HepG2 (cell line): ENCODE data around the gene TSPYL1. TPM values are rescaled to one million over a fixed set of nuclear protein-coding genes. Genes with fewer than 3 reads are reported as not detected.

ENCODE experiments used
- ATAC-seq: fragments of 200-7000 bp; cut with Tn5 transposase; 3 replicates; pipeline ENCODE4 v1.9.1; 2020; ENCODE audit warnings: mild to moderate bottlenecking, moderate library complexity
- BruUV-seq: library from RNA; stranded (reverse); fragments of 400-500 nt; replicated peaks from 2 replicates; lab custom pipeline; 2021; lab: Mats Ljungman, UMichigan
- CTCF ChIA-PET: fragments of 300-600 bp; formaldehyde crosslinking; extraction: SDS; loops from one replicate; lab custom pipeline; 2021; ENCODE audit warnings: low total read pairs, inconsistent platforms, low intra/inter-chr PET ratio; lab: Yijun Ruan, JAX
- POLR2A ChIA-PET: fragments of 350-600 bp; sonication (Branson Sonifier 250); formaldehyde crosslinking; loops from one replicate; lab custom pipeline; 2020; ENCODE audit warnings: antibody characterized with exemption, inconsistent platforms; lab: Yijun Ruan, JAX
- DNase-seq: peaks from one replicate; pipeline ENCODE4 v3.0.0-alpha.2; 2015; ENCODE audit warnings: low spot score
- FAIRE-seq: peaks from 3 replicates; lab custom pipeline; 2011; peaks lifted over from hg19 to GRCh38; lab: Jason Lieb, UNC
- H2AFZ ChIP-seq: one replicate; pipeline ENCODE4 v1.6.1; 2011; ENCODE audit warnings: low read length, inconsistent platforms
- H3K27ac ChIP-seq: fragments of 300-600 bp; 3 replicates; pipeline ENCODE4 v1.8.0; 2011; ENCODE audit warnings: mixed run types, mild to moderate bottlenecking, mixed read lengths, low read length, inconsistent platforms; ENCODE audit not compliant: insufficient read depth; ENCODE audit errors: extremely low read length
- H3K27me3 ChIP-seq, 2 experiments: fragments of 200-600 bp in 1 of 2; 2 replicates in 1 of 2; 3 replicates in 1 of 2; pipeline versions ENCODE4 v1.6.0 to v1.8.0; 2011; ENCODE audit warnings: low read length in 2 of 2, mild to moderate bottlenecking in 2 of 2, moderate library complexity in 2 of 2, inconsistent platforms in 1 of 2; ENCODE audit not compliant: insufficient read depth in 2 of 2, control insufficient read depth in 1 of 2
- H3K36me3 ChIP-seq, 2 experiments: fragments of 200-600 bp in 1 of 2; replicated peaks in 1 of 2; 2 replicates in 1 of 2; 3 replicates in 1 of 2; pipeline versions ENCODE4 v1.5.1 to v1.8.0; 2011; ENCODE audit warnings: low read length in 2 of 2, inconsistent platforms in 1 of 2; ENCODE audit not compliant: insufficient read depth in 2 of 2, control insufficient read depth in 1 of 2
- H3K4me1 ChIP-seq: 2 replicates; pipeline ENCODE4 v1.5.1; 2012; ENCODE audit warnings: low read length, inconsistent platforms; ENCODE audit not compliant: insufficient read depth
- H3K4me2 ChIP-seq: 2 replicates; pipeline ENCODE4 v1.6.0; 2011; ENCODE audit warnings: low read depth, low read length, inconsistent platforms
- H3K4me3 ChIP-seq, 3 experiments: fragments of 200-600 bp in 1 of 3; sonication (generic), shearing (Covaris generic) in 1 of 3; replicated peaks in 1 of 3; 2 replicates each; pipeline ENCODE4 v1.5.1; 2011 to 2016; ENCODE audit warnings: low read length in 3 of 3, inconsistent platforms in 2 of 3, low read depth in 2 of 3, mild to moderate bottlenecking in 2 of 3, control low read depth in 1 of 3, mixed read lengths in 1 of 3; ENCODE audit not compliant: insufficient read depth in 1 of 3
- H3K79me2 ChIP-seq: one replicate; pipeline ENCODE4 v1.6.1; 2011; ENCODE audit warnings: low read length, inconsistent platforms; ENCODE audit not compliant: insufficient read depth
- H3K9ac ChIP-seq: 2 replicates; pipeline ENCODE4 v1.6.0; 2011; ENCODE audit warnings: mild to moderate bottlenecking, low read depth, low read length, inconsistent platforms; ENCODE audit not compliant: insufficient read depth
- H3K9me3 ChIP-seq: 2 replicates; pipeline ENCODE4 v1.5.1; 2012; ENCODE audit warnings: mild to moderate bottlenecking, low read length
- H4K20me1 ChIP-seq: 2 replicates; pipeline ENCODE4 v1.6.0; 2011; ENCODE audit warnings: inconsistent platforms, mild to moderate bottlenecking, low read length, moderate library complexity; ENCODE audit not compliant: insufficient read depth
- GFI1 ChIP-seq: sonication (generic); formaldehyde crosslinking; IDR thresholded peaks from 2 replicates; pipeline ENCODE4 v1.5.0; 2020; ENCODE audit warnings: missing genetic modification reagents, mild to moderate bottlenecking, borderline replicate concordance
- IKZF4 ChIP-seq: sonication (generic); formaldehyde crosslinking; IDR thresholded peaks from 2 replicates; pipeline ENCODE4 v1.5.1; 2020; ENCODE audit warnings: borderline replicate concordance, mild to moderate bottlenecking, low read depth, missing genetic modification reagents; ENCODE audit errors: not compliant biosample characterization
- MTF2 ChIP-seq: sonication (generic); formaldehyde crosslinking; IDR thresholded peaks from 2 replicates; pipeline ENCODE4 v1.5.0; 2020; ENCODE audit warnings: missing genetic modification reagents, borderline replicate concordance
- MXD4 ChIP-seq: IDR thresholded peaks from 2 replicates; pipeline ENCODE4 v1.6.1; 2016; ENCODE audit warnings: mild to moderate bottlenecking, missing biosample characterization, missing genetic modification reagents
- NBN ChIP-seq: fragments of 450-650 bp; conservative IDR thresholded peaks from 2 replicates; pipeline ENCODE4 v1.6.1; 2017
- NR1H2 ChIP-seq: sonication (generic); formaldehyde crosslinking; IDR thresholded peaks from 2 replicates; pipeline ENCODE4 v1.8.1; 2022; ENCODE audit warnings: low read depth, missing genetic modification reagents, borderline replicate concordance
- PHB2 ChIP-seq: fragments of 450-650 bp; IDR thresholded peaks from 2 replicates; pipeline ENCODE4 v1.6.1; 2018; ENCODE audit not compliant: partially characterized antibody
- POLR2AphosphoS5 ChIP-seq: IDR thresholded peaks from 2 replicates; pipeline ENCODE4 v1.6.1; 2012; ENCODE audit warnings: low read depth, low read length
- SMARCC2 ChIP-seq: fragments of 450-650 bp; IDR thresholded peaks from 2 replicates; pipeline ENCODE4 v1.6.1; 2017; ENCODE audit warnings: antibody characterized with exemption, mild to moderate bottlenecking
- SOX13 ChIP-seq, 3 experiments: fragments of 450-650 bp in 1 of 3; sonication (generic) in 1 of 3; formaldehyde crosslinking in 1 of 3; IDR thresholded peaks in 2 of 3; conservative IDR thresholded peaks in 1 of 3; 2 replicates each; pipeline versions ENCODE4 v1.5.0 to v1.6.1; 2016 to 2020; ENCODE audit warnings: antibody characterized with exemption in 1 of 3, mild to moderate bottlenecking in 1 of 3, missing compliant biosample characterization in 1 of 3, missing genetic modification reagents in 1 of 3, moderate library complexity in 1 of 3
- ZFP36 ChIP-seq: fragments of 150-350 bp; IDR thresholded peaks from 2 replicates; pipeline ENCODE4 v1.6.1; 2018; ENCODE audit warnings: borderline replicate concordance, low read length, low read depth; ENCODE audit not compliant: partially characterized antibody
- ZFP37 ChIP-seq: sonication (generic); formaldehyde crosslinking; IDR thresholded peaks from 2 replicates; pipeline ENCODE4 v1.4.0; 2020; ENCODE audit warnings: missing genetic modification reagents, borderline replicate concordance
- ZNF205 ChIP-seq: IDR thresholded peaks from 2 replicates; pipeline ENCODE4 v1.6.1; 2018; ENCODE audit warnings: missing biosample characterization, missing genetic modification reagents
- ZNF235 ChIP-seq: sonication (generic); formaldehyde crosslinking; IDR thresholded peaks from 2 replicates; pipeline ENCODE4 v1.8.1; 2023; ENCODE audit warnings: mild to moderate bottlenecking, missing genetic modification reagents, borderline replicate concordance
- ZNF501 ChIP-seq: sonication (generic); formaldehyde crosslinking; IDR thresholded peaks from 2 replicates; pipeline ENCODE4 v1.5.1; 2020; ENCODE audit warnings: mild to moderate bottlenecking, moderate library complexity, missing genetic modification reagents
- ZNF577 ChIP-seq: sonication (generic); formaldehyde crosslinking; IDR thresholded peaks from 2 replicates; pipeline ENCODE4 v1.4.0; 2020; ENCODE audit warnings: mild to moderate bottlenecking, low read depth, missing genetic modification reagents, borderline replicate concordance
- in situ Hi-C: cut with HindIII; loops from 2 replicates; pipeline ENCODE4 v1.10.0; 2017; ENCODE audit warnings: low pct_unique_long_range_greater_than_20kb; ENCODE audit not compliant: extremely low pct_ligation_motif_present
- intact Hi-C: fragments of 100-400 bp; cut with micrococcal nuclease; formaldehyde crosslinking; loops from one replicate; pipeline ENCODE4 v1.10.0; 2022; ENCODE audit not compliant: unreplicated experiment
- polyA plus RNA-seq, 8 experiments: library from polyadenylated mRNA; depleted of rRNA in 3 of 8; stranded (reverse) in 7 of 8; unstranded in 1 of 8; fragments of >200 nt; fragmentation: Illumina TruSeq in 4 of 8; extraction: Trizol in 4 of 8; gene quantifications; 2 replicates each; pipeline versions ENCODE4 v1.2.1 to v1.2.3, GENCODE V29; 2011 to 2016; ENCODE audit warnings: low read depth in 4 of 8, missing spikeins in 1 of 8, mixed read lengths in 1 of 8; ENCODE audit not compliant: insufficient read depth in 1 of 8
- total RNA-seq, 5 experiments: library from RNA; depleted of rRNA; stranded (reverse); fragments of >200 nt; fragmentation: Illumina TruSeq; extraction: Trizol; gene quantifications; 2 replicates each; pipeline ENCODE4 v1.2.3, GENCODE V29; 2016; ENCODE audit warnings: low read depth in 1 of 5
- TF ChIP-seq, protein P1 (sequence below): IDR thresholded peaks from 2 replicates; pipeline ENCODE4 v1.6.1; 2016; ENCODE audit warnings: low read depth, missing genetic modification reagents, missing compliant biosample characterization
- TF ChIP-seq, protein P2 (sequence below): sonication (generic); formaldehyde crosslinking; IDR thresholded peaks from 2 replicates; pipeline ENCODE4 v1.5.0; 2020; ENCODE audit warnings: missing genetic modification reagents
- TF ChIP-seq, protein P3 (sequence below): sonication (generic); formaldehyde crosslinking; IDR thresholded peaks from 2 replicates; pipeline ENCODE4 v1.8.0; 2022; ENCODE audit warnings: low read depth, missing genetic modification reagents

The TSPYL1 gene
- total and polyA plus RNA-seq, 2 of the 13 experiments (the other 11 are each of a cell fraction or from before 2014, with no cell fraction given) = 28.3 to 93.0 TPM

DNA sequence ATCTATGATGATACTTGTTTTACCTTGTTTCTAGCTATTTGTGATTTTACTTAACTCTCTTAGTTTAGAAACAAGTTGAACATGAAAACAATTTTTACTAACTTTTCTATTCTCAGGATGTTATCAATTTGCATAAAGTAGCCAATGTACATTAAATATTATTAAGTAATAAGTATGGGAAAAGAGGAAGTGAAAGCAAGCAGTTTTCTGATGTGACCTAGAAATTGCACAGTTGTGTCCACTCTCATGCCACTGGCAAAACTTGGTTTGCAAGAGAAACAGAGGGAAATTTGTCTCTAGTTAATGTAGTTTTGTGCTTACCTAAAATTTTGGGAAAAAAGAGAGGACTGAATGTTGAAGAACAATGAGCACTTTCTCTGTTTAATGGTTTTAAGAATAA lies 19.2 kb upstream of the TSPYL1 start:
- Histone ChIP-seq H3K4me3 (no peak overlapping the region), H3K4me1 (no peaks in the 10 kb centered on the region), H3K9ac (no peak overlapping the region), H3K27ac (no peak overlapping the region), H3K4me2 (no peak overlapping the region), H3K27me3 (no peaks in the 10 kb centered on the region), H3K79me2 (no peaks in the 10 kb centered on the region), H3K36me3 (no peaks in the 10 kb centered on the region), H3K9me3 (peaks cover 8% of the 10 kb centered on the region), H2AFZ (no peak overlapping the region), H4K20me1 (no peaks in the 10 kb centered on the region)
- DNase-seq (no peak), FAIRE-seq (no peak), ATAC-seq (no peak)
- intact Hi-C loops = no loop called here
- ChIA-PET CTCF (no interaction called here), POLR2A (no interaction called here)
- TF ChIP-seq SOX13 (IDR thresholded peaks at IDR 0.05) = no peak
- TF ChIP-seq SOX13 (CRISPR knock-in tag; conservative IDR thresholded peaks at IDR 0.05 in 1 of 2, IDR thresholded peaks at IDR 0.05 in 1 of 2) = no peak
- TF ChIP-seq ZNF501 (CRISPR knock-in tag) = no peak
- no peak for TF ChIP-seq ZFP36
- TF ChIP-seq, protein P1, sequence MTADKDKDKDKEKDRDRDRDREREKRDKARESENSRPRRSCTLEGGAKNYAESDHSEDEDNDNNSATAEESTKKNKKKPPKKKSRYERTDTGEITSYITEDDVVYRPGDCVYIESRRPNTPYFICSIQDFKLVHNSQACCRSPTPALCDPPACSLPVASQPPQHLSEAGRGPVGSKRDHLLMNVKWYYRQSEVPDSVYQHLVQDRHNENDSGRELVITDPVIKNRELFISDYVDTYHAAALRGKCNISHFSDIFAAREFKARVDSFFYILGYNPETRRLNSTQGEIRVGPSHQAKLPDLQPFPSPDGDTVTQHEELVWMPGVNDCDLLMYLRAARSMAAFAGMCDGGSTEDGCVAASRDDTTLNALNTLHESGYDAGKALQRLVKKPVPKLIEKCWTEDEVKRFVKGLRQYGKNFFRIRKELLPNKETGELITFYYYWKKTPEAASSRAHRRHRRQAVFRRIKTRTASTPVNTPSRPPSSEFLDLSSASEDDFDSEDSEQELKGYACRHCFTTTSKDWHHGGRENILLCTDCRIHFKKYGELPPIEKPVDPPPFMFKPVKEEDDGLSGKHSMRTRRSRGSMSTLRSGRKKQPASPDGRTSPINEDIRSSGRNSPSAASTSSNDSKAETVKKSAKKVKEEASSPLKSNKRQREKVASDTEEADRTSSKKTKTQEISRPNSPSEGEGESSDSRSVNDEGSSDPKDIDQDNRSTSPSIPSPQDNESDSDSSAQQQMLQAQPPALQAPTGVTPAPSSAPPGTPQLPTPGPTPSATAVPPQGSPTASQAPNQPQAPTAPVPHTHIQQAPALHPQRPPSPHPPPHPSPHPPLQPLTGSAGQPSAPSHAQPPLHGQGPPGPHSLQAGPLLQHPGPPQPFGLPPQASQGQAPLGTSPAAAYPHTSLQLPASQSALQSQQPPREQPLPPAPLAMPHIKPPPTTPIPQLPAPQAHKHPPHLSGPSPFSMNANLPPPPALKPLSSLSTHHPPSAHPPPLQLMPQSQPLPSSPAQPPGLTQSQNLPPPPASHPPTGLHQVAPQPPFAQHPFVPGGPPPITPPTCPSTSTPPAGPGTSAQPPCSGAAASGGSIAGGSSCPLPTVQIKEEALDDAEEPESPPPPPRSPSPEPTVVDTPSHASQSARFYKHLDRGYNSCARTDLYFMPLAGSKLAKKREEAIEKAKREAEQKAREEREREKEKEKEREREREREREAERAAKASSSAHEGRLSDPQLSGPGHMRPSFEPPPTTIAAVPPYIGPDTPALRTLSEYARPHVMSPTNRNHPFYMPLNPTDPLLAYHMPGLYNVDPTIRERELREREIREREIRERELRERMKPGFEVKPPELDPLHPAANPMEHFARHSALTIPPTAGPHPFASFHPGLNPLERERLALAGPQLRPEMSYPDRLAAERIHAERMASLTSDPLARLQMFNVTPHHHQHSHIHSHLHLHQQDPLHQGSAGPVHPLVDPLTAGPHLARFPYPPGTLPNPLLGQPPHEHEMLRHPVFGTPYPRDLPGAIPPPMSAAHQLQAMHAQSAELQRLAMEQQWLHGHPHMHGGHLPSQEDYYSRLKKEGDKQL (CRISPR knock-in tag) = no peak
- TF ChIP-seq POLR2AphosphoS5 = no peak
- TF ChIP-seq NBN = no peak
- TF ChIP-seq GFI1 = no peak
- no peak for TF ChIP-seq SMARCC2
- TF ChIP-seq MXD4 = no peak
- TF ChIP-seq ZNF205 (CRISPR knock-in tag) = no peak
- TF ChIP-seq, protein P2, sequence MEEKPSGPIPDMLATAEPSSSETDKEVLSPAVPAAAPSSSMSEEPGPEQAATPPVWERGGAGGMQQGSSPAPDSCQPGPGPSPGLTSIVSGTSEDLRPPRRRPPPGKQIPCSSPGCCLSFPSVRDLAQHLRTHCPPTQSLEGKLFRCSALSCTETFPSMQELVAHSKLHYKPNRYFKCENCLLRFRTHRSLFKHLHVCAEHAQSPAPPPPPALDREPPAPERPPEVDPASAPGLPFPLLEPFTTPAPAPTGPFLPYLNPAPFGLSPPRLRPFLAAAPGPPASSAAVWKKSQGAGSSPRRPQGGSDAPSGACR (CRISPR knock-in tag) = no peak
- no peak for TF ChIP-seq NR1H2 (CRISPR knock-in tag)
- no peak for TF ChIP-seq IKZF4 (CRISPR knock-in tag)
- no peak for TF ChIP-seq ZNF235 (CRISPR knock-in tag)
- no peak for TF ChIP-seq ZFP37 (CRISPR knock-in tag)
- no peak for TF ChIP-seq PHB2
- no peak for TF ChIP-seq MTF2 (CRISPR knock-in tag)
- no peak for TF ChIP-seq ZNF577 (CRISPR knock-in tag)
- TF ChIP-seq, protein P3, sequence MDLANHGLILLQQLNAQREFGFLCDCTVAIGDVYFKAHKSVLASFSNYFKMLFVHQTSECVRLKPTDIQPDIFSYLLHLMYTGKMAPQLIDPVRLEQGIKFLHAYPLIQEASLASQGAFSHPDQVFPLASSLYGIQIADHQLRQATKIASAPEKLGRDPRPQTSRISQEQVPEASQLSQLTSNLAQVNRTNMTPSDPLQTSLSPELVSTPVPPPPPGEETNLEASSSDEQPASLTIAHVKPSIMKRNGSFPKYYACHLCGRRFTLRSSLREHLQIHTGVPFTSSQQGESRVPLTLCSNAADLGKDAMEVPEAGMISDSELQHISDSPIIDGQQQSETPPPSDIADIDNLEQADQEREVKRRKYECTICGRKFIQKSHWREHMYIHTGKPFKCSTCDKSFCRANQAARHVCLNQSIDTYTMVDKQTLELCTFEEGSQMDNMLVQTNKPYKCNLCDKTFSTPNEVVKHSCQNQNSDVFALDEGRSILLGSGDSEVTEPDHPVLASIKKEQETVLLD (CRISPR knock-in tag) = no peak
- no TSS peak for BruUV-seq
- in situ Hi-C loops = loop anchor here (25.0 kb wide), 1 partner anchor 363 kb away; the partner anchor contains the start of gene ZUP1
